ENCODE results near the gene EPB41L2.

The EPB41L2 gene

GRCh38 chr6:130982135-130982534 is 80.9 kb downstream of the EPB41L2 start:
- no peak overlapping the region for H3K4me3 ChIP-seq (ENCODE audit: insufficient read depth, low read depth, low read length, poor library complexity, severe bottlenecking)
- H3K9me3 ChIP-seq (ENCODE audit: control insufficient read depth, low read length): no peaks in the 10 kb centered on the region
- DNase-seq: no peak
- no peak overlapping the region for H3K27ac ChIP-seq (ENCODE audit: insufficient read depth, low read length, poor library complexity, severe bottlenecking)
- H3K27me3 ChIP-seq (replicated peaks; ENCODE audit: control insufficient read depth, insufficient read depth, low read length, poor library complexity, severe bottlenecking): no peaks in the 10 kb centered on the region
- no peaks in the 10 kb centered on the region for H3K4me1 ChIP-seq (ENCODE audit: control insufficient read depth, insufficient read depth, low read length, poor library complexity, severe bottlenecking)
- H3K36me3 ChIP-seq (ENCODE audit: control insufficient read depth, insufficient read depth, low read length): no peaks in the 10 kb centered on the region

DNA sequence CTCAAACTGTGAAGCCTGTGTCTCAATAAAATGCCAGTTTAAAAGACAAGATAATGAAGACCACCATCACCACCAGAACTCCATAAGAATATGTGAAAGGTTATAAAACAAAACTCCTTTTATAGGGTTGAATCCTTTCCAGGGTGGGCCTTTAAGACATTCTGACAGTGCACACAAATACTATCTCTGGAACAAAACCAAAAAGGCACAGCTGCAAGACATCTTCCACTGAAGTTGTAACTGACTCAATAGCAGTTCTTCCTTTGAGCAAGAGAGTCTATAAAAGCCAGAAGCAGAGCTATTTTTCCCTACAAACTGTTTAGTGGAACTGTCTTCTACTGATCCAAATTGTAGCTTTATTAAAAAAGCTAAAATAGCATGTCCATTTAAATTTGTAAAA is 81.6 kb downstream of the EPB41L2 start:
- H3K27ac ChIP-seq (ENCODE audit: insufficient read depth, low read length, poor library complexity, severe bottlenecking): no peak overlapping the region
- H3K4me3 ChIP-seq (ENCODE audit: insufficient read depth, low read depth, low read length, poor library complexity, severe bottlenecking): no peak overlapping the region
- no peak for DNase-seq
- no peaks in the 10 kb centered on the region for H3K9me3 ChIP-seq (ENCODE audit: control insufficient read depth, low read length)
- no peaks in the 10 kb centered on the region for H3K4me1 ChIP-seq (ENCODE audit: control insufficient read depth, insufficient read depth, low read length, poor library complexity, severe bottlenecking)
- H3K27me3 ChIP-seq (replicated peaks; ENCODE audit: control insufficient read depth, insufficient read depth, low read length, poor library complexity, severe bottlenecking): no peaks in the 10 kb centered on the region
- no peaks in the 10 kb centered on the region for H3K36me3 ChIP-seq (ENCODE audit: control insufficient read depth, insufficient read depth, low read length)

DNA sequence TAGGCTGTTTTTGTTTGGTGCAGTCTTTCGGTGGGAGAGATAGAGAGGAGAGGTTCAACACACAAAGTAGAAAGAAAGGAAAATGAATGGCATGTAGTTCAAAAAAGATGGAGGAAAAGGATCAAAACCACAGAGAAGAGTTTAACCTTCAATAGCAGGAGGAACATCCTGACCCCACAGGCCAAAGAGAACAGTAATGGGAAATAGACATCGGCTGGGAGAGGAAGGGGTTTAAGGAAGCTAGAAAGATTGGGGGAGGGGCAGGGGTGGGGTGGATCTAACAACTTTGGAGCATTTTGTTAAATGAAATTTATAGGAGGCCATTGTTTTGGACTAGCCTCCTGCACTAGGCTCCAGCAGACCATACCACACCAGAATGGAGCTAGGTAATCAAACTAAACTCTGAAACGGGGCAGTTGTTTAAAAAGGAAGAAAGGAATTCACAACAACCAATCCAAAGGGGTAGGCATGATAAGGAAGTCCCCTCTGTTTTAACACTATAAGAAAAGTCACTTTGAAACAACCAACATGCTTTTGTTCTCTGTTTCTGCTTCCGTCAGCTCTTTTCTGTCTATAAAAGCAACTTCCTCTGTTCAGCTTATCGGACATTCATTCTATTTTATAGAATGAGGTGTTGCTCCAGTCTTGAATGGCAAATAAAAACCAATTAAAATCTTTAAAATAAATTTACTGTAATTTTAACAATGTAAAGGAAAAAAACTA is 82.6 kb downstream of the EPB41L2 start:
- no peak overlapping the region for H3K4me3 ChIP-seq (ENCODE audit: insufficient read depth, low read depth, low read length, poor library complexity, severe bottlenecking)
- no peaks in the 10 kb centered on the region for H3K4me1 ChIP-seq (ENCODE audit: control insufficient read depth, insufficient read depth, low read length, poor library complexity, severe bottlenecking)
- H3K27ac ChIP-seq (ENCODE audit: insufficient read depth, low read length, poor library complexity, severe bottlenecking): no peak overlapping the region
- H3K36me3 ChIP-seq (ENCODE audit: control insufficient read depth, insufficient read depth, low read length): no peaks in the 10 kb centered on the region
- no peaks in the 10 kb centered on the region for H3K9me3 ChIP-seq (ENCODE audit: control insufficient read depth, low read length)
- no peak for DNase-seq
- H3K27me3 ChIP-seq (replicated peaks; ENCODE audit: control insufficient read depth, insufficient read depth, low read length, poor library complexity, severe bottlenecking): no peaks in the 10 kb centered on the region

- DNase-seq: no peak
- no peaks in the 10 kb centered on the region for H3K9me3 ChIP-seq (ENCODE audit: control insufficient read depth, low read length)
Measured at GRCh38 chr6:130978660-130979396, 84.2 kb downstream of the EPB41L2 start.

DNA sequence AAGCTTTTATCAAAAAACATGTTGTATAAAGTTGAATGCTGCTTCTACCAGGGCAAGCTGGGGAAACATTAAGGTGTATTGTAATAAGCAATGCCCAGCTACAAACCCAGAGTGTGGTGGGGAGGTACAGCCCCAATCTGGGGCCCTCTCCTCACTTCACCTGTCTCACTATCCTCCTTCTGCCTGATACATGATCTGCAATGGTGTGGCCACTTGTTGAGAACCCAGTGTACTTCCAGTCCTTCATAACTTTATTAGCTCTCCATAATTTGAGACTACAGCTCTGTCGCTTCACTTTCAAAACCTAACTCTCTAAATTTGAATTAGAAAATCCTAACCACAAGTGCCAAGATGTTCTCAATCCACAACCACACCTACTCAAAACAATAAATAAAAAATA is 84.9 kb downstream of the EPB41L2 start:
- Histone ChIP-seq H3K4me1 (ENCODE audit: control insufficient read depth, insufficient read depth, low read length, poor library complexity, severe bottlenecking) (no peaks in the 10 kb centered on the region), H3K27me3 (replicated peaks; ENCODE audit: control insufficient read depth, insufficient read depth, low read length, poor library complexity, severe bottlenecking) (no peaks in the 10 kb centered on the region), H3K4me3 (ENCODE audit: insufficient read depth, low read depth, low read length, poor library complexity, severe bottlenecking) (no peak overlapping the region), H3K27ac (ENCODE audit: insufficient read depth, low read length, poor library complexity, severe bottlenecking) (no peak overlapping the region), H3K36me3 (ENCODE audit: control insufficient read depth, insufficient read depth, low read length) (no peaks in the 10 kb centered on the region), H3K9me3 (ENCODE audit: control insufficient read depth, low read length) (no peaks in the 10 kb centered on the region)
- no peak for DNase-seq

More at GRCh38 chr6:130978660-130979396, 84.2 kb downstream of the EPB41L2 start:
- Histone ChIP-seq H3K27ac (ENCODE audit: insufficient read depth, low read length, poor library complexity, severe bottlenecking) (no peak overlapping the region), H3K4me1 (ENCODE audit: control insufficient read depth, insufficient read depth, low read length, poor library complexity, severe bottlenecking) (no peaks in the 10 kb centered on the region), H3K27me3 (replicated peaks; ENCODE audit: control insufficient read depth, insufficient read depth, low read length, poor library complexity, severe bottlenecking) (no peaks in the 10 kb centered on the region), H3K36me3 (ENCODE audit: control insufficient read depth, insufficient read depth, low read length) (no peaks in the 10 kb centered on the region), H3K4me3 (ENCODE audit: insufficient read depth, low read depth, low read length, poor library complexity, severe bottlenecking) (no peak overlapping the region)

GRCh38 chr6:130975325-130975724 is 87.7 kb downstream of the EPB41L2 start:
- H3K4me3 ChIP-seq (ENCODE audit: insufficient read depth, low read depth, low read length, poor library complexity, severe bottlenecking): no peak overlapping the region
- DNase-seq: no peak
- no peaks in the 10 kb centered on the region for H3K4me1 ChIP-seq (ENCODE audit: control insufficient read depth, insufficient read depth, low read length, poor library complexity, severe bottlenecking)
- H3K27me3 ChIP-seq (replicated peaks; ENCODE audit: control insufficient read depth, insufficient read depth, low read length, poor library complexity, severe bottlenecking): no peaks in the 10 kb centered on the region
- no peaks in the 10 kb centered on the region for H3K9me3 ChIP-seq (ENCODE audit: control insufficient read depth, low read length)
- no peaks in the 10 kb centered on the region for H3K36me3 ChIP-seq (ENCODE audit: control insufficient read depth, insufficient read depth, low read length)
- H3K27ac ChIP-seq (ENCODE audit: insufficient read depth, low read length, poor library complexity, severe bottlenecking): no peak overlapping the region

GRCh38 chr6:130973521-130974277 is 89.3 kb downstream of the EPB41L2 start:
- no peaks in the 10 kb centered on the region for H3K4me1 ChIP-seq (ENCODE audit: control insufficient read depth, insufficient read depth, low read length, poor library complexity, severe bottlenecking)
- DNase-seq: no peak
- H3K36me3 ChIP-seq (ENCODE audit: control insufficient read depth, insufficient read depth, low read length): no peaks in the 10 kb centered on the region
- no peak overlapping the region for H3K4me3 ChIP-seq (ENCODE audit: insufficient read depth, low read depth, low read length, poor library complexity, severe bottlenecking)
- no peaks in the 10 kb centered on the region for H3K9me3 ChIP-seq (ENCODE audit: control insufficient read depth, low read length)
- H3K27ac ChIP-seq (ENCODE audit: insufficient read depth, low read length, poor library complexity, severe bottlenecking): no peak overlapping the region
- no peaks in the 10 kb centered on the region for H3K27me3 ChIP-seq (replicated peaks; ENCODE audit: control insufficient read depth, insufficient read depth, low read length, poor library complexity, severe bottlenecking)

DNA sequence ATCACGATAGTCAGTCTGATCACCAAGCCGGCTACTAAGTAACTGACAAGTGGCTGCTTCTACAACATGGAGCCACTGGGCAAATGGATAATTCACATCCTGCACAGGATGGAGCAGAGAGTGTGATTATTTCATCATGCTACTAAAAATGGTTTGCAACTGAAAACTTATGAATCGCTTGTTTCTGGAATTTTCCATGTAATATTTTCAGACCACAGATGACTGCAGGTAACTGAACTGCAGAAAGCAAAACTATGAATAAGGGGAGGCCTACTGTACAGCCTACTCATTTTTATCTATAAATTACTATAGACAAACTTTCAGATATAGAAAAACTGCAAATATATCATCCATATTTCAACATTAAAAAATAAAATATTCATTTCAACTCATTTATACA is 91.5 kb downstream of the EPB41L2 start:
- DNase-seq: no peak
- Histone ChIP-seq H3K9me3 (ENCODE audit: control insufficient read depth, low read length) (no peaks in the 10 kb centered on the region), H3K27me3 (replicated peaks; ENCODE audit: control insufficient read depth, insufficient read depth, low read length, poor library complexity, severe bottlenecking) (no peaks in the 10 kb centered on the region), H3K36me3 (ENCODE audit: control insufficient read depth, insufficient read depth, low read length) (no peaks in the 10 kb centered on the region), H3K27ac (ENCODE audit: insufficient read depth, low read length, poor library complexity, severe bottlenecking) (no peak overlapping the region), H3K4me3 (ENCODE audit: insufficient read depth, low read depth, low read length, poor library complexity, severe bottlenecking) (no peak overlapping the region), H3K4me1 (ENCODE audit: control insufficient read depth, insufficient read depth, low read length, poor library complexity, severe bottlenecking) (no peaks in the 10 kb centered on the region)

DNA sequence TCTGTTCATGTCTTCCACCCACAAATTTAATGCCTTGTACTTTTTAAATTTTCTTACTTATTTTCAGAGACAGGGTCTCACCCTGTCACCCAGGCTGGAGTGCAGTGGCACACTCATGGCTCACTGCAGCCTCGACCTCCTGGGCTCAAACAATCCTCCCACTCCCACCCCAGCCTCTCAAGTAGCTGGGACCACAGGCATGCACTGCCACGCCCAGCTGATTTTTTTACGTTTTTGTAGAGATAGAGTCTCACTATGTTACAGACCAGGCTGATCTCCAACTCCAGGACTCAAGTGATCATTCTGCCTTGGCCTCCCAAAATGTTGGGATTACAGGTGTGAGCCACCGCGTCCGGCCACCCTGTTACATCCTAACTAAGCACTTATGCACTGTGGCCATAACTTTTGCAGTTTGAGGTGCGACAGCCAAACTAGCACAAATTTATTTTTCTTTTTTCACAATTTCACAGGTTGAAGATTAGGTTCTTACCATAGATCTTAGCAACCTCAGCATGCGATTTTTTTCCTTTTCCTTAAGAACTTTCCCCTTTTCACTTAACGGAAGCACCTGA is 92.1 kb downstream of the EPB41L2 start:
- no peak for DNase-seq
- no peak overlapping the region for H3K27ac ChIP-seq (ENCODE audit: insufficient read depth, low read length, poor library complexity, severe bottlenecking)
- no peaks in the 10 kb centered on the region for H3K4me1 ChIP-seq (ENCODE audit: control insufficient read depth, insufficient read depth, low read length, poor library complexity, severe bottlenecking)
- H3K9me3 ChIP-seq (ENCODE audit: control insufficient read depth, low read length): no peaks in the 10 kb centered on the region
- H3K4me3 ChIP-seq (ENCODE audit: insufficient read depth, low read depth, low read length, poor library complexity, severe bottlenecking): no peak overlapping the region
- H3K27me3 ChIP-seq (replicated peaks; ENCODE audit: control insufficient read depth, insufficient read depth, low read length, poor library complexity, severe bottlenecking): no peaks in the 10 kb centered on the region
- no peaks in the 10 kb centered on the region for H3K36me3 ChIP-seq (ENCODE audit: control insufficient read depth, insufficient read depth, low read length)

All from effector memory CD4-positive, alpha-beta T cell (primary cell).